IgD-negative memory B cell (primary cell): Measurements from ENCODE around the gene CACNB4. TPM values are rescaled to one million over a fixed set of nuclear protein-coding genes. Genes with fewer than 3 reads are reported as not detected.
A peak's percentile ranks its signal among the peaks of the same experiment; 100 is the strongest.

Experiments used
- H3K27ac Mint-ChIP-seq, 3 donors: one replicate each; pipeline ENCODE4 v1.8.0; 2020 to 2022; ENCODE audit warnings: mild to moderate bottlenecking in 3 of 3, mixed read lengths in 3 of 3, moderate library complexity in 1 of 3
- H3K27me3 Mint-ChIP-seq: one replicate; pipeline ENCODE4 v1.8.0; 2021; ENCODE audit warnings: mixed read lengths
- H3K36me3 Mint-ChIP-seq: one replicate; pipeline ENCODE4 v1.8.0; 2020; ENCODE audit warnings: mild to moderate bottlenecking, mixed read lengths
- H3K4me1 Mint-ChIP-seq, 3 donors: one replicate each; pipeline ENCODE4 v1.8.0; 2020 to 2022; ENCODE audit warnings: mixed read lengths in 3 of 3, mild to moderate bottlenecking in 1 of 3
- H3K4me3 Mint-ChIP-seq, 4 donors: one replicate each; pipeline ENCODE4 v1.8.0; 2020 to 2022; ENCODE audit warnings: mild to moderate bottlenecking in 4 of 4, mixed read lengths in 4 of 4, moderate library complexity in 3 of 4
- H3K9me3 Mint-ChIP-seq, 3 donors: one replicate each; pipeline ENCODE4 v1.8.0; 2020 to 2021; ENCODE audit warnings: mixed read lengths in 3 of 3, mild to moderate bottlenecking in 1 of 3
- polyA plus RNA-seq: library from polyadenylated mRNA; unstranded; fragments of 300-500 nt; fragmentation: Illumina TruSeq; gene quantifications from one replicate; pipeline ENCODE4 v1.2.3, GENCODE V29; 2021

CACNB4 gene
- polyA plus RNA-seq, 1 donor from 2014 or later, result 0.43 TPM

DNA sequence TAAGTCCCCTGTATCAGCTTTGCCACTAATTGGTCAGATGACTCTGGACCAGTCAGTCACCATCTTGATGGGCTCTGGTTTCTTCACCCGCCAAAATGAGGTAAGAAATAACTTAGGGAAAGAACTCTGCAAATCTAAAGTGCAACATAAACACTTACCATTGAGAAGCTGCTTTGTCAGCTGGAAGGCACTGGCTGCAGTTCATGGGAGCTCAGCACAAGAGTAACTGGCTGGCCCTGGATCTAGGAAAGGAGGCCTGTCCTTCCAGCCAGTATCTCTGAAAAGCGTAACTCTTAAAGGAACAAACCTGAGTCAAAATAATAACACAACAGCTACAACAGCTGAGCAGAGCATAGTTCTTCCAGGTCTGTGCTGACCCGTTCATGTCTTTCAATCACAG lies 123.9 kb downstream of the CACNB4 start:
- Mint-ChIP-seq H3K9me3 (no peaks in the 10 kb centered on the region), H3K4me3 (no peak overlapping the region), H3K27me3 (peaks cover 2% of the 10 kb centered on the region), H3K27ac (no peak overlapping the region), H3K4me1 (peaks cover 0 to 2% (median 0%) of the 10 kb centered on the region in 3 donors), H3K36me3 (peaks cover 2% of the 10 kb centered on the region)

DNA sequence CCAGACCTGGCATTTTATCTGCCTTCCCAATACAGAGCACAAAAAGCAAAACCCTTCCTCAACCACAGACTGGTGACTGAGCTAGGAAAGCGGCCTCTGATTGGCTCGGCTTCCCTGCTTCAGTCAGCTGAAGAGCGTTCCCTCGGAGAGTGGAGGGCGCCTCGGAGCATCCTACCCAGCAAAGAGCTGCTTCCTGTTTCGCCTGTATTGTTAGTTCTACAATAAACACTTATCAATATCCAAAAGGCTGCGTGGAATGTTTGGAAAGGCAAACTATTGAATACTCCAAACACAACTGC lies 125.0 kb downstream of the CACNB4 start:
- peaks cover under 1% of the 10 kb centered on the region for H3K36me3 Mint-ChIP-seq
- H3K9me3 Mint-ChIP-seq, result no peaks in the 10 kb centered on the region
- peaks cover 0 to 2% (median 0%) of the 10 kb centered on the region in 3 donors for H3K4me1 Mint-ChIP-seq
- peaks cover 2% of the 10 kb centered on the region for H3K27me3 Mint-ChIP-seq
- H3K27ac Mint-ChIP-seq, result no peak overlapping the region
- no peak overlapping the region for H3K4me3 Mint-ChIP-seq

DNA sequence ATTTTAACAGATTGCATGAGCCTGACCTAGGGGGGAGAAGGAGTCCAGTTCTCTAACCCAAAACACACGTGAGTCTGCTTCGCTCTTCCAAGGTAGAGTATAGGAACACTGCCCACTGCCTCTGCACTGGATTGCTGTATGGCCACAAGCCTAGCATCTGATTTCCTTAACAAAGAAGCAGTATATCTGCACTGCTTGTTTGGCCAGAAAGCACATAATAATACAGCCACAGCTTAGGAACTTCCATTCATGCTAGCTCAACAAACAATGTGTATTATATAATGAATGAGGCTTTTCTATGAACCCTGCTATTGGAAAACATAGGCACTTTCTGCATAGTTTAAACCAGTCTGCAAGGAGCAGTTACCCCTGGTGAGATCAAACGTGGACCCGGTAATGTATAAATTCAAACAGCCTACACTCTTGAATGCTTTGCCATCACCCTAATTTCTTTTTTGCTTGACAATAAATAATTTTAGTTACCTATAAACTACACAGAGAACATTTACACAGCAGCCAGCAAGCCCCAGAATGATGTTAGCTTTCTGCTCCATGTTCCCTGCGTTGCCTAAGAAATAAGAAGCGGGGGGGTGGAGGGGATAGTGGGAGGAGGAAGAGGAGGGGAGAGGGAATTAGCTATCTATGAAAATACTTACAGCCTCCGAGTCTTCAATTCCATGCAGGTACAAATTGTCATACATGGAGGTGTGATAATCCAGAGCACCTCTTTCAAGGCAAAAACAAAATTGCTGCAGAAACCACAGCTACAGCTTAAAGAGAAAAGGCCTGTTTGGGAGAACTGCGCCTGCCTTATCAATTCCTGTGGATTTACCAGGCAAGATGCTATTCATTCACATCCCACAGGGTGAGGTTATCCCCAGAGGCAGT lies 125.6 kb downstream of the CACNB4 start:
- Mint-ChIP-seq H3K4me1 (peaks cover 0 to 2% (median 0%) of the 10 kb centered on the region in 3 donors), H3K9me3 (no peaks in the 10 kb centered on the region), H3K27me3 (peaks cover 2% of the 10 kb centered on the region), H3K4me3 (no peak overlapping the region), H3K36me3 (no peaks in the 10 kb centered on the region), H3K27ac (no peak overlapping the region)

DNA sequence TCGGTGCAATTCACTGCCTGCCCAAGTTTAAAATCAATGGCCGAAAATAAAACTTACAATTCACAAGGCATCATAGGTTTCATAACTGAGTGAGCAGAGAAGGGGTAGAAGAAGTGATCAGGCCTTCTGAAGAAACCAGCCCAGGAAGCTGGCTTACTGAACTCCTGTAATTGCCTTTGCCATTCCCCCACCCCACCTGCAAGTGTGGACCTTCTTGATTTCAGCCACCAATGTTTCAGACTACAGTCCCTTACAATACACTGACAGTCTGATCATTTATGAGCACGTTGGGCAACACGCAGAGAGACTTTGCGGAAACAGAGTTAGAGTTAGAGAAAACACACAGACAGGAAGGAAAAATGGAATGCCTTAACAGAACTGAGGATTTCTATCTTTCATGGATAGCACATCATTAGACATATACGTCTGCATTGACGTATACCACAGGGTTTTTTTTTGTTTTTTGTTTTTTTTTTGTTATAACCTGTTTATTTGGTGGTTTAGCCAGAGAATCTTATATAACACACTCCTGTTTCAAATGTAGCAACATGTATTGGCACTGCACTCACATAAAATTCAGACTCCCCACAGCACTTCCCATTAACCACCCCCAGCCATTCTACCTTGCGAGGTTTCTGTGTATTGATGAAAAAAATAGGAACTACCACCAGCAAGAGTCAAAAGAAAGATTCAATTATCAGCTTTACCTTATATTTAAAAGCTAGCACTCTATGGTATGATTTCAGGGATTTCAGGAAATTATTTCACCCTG lies 126.4 kb downstream of the CACNB4 start:
- Mint-ChIP-seq H3K27me3 (peaks cover 2% of the 10 kb centered on the region), H3K27ac (no peak overlapping the region), H3K36me3 (no peaks in the 10 kb centered on the region), H3K9me3 (no peaks in the 10 kb centered on the region), H3K4me3 (no peak overlapping the region), H3K4me1 (peaks cover 0 to 2% (median 0%) of the 10 kb centered on the region in 3 donors)

DNA sequence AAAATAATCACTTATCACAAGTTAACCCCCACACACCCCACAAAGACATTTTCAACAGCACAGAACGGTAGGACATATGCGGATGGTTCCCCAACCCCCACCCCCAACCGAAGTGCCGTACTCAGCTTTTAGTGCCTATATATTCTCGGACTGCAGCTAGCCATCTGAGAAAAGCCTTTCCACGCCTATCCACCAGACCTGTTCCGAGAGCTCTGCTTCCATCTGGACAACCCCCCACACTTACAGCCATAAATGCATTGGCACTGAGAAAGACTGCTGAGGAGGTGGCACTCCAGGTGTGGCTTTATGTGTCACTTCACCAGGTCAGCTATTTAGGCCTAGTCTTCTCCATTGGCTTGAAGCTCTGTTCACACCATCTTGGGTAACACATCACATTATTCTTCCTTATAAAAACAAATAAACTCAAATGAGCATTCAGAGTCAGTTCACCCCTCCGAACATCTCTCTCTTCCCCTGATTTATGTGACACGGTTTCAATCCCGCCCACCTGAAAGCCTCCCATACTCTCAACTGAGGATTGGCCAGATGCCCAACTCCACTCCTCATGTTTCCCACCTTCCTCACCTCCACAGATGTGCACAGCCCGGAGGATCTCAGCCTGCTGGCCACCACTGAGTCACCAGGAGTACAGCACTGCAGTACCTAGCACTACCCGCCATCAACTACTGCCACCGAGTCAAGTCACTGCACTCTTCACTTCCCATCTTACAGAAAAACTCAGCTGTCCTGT lies 127.4 kb downstream of the CACNB4 start:
- H3K36me3 Mint-ChIP-seq, result no peaks in the 10 kb centered on the region
- H3K4me1 Mint-ChIP-seq, result peaks cover 0 to 2% (median 0%) of the 10 kb centered on the region in 3 donors
- H3K4me3 Mint-ChIP-seq, result no peak overlapping the region
- peaks cover 2% of the 10 kb centered on the region for H3K27me3 Mint-ChIP-seq
- no peak overlapping the region for H3K27ac Mint-ChIP-seq
- H3K9me3 Mint-ChIP-seq, result no peaks in the 10 kb centered on the region

DNA sequence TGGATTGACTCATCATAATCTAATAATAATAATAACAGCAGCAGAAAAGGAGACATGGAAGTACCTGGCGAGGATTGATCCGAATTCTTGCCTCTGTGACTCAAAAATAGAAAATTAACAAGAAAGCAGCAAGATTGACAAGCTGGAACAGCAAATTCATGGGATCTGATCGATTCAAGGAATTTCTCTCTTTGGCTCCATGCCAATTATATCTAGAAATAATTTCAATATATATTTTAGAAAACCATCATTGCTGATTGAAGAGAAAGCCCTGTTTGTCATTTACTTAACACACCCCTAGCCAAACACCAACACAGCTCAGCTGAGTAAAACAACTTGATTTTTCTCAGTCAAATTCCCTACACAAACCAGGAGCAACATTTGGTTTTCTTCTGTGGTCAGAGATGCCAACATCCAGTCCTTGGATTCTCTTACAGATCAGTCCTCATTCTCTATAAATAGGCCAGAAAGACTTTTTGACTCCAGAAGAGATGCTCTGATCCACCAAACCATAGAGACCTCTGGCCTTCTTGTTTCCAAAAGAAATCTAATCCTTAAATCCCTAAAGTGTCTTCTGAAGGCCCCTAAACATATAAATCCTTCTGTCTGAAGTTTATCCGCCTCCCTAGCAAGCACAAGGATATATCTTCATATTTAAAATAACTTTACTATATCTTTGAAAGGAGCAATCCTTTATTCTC lies 129.9 kb downstream of the CACNB4 start:
- Mint-ChIP-seq H3K27ac (no peak overlapping the region), H3K4me1 (peaks cover 0 to 2% (median 0%) of the 10 kb centered on the region in 3 donors), H3K27me3 (peaks cover 2% of the 10 kb centered on the region), H3K36me3 (no peaks in the 10 kb centered on the region), H3K4me3 (no peak overlapping the region), H3K9me3 (no peaks in the 10 kb centered on the region)

DNA sequence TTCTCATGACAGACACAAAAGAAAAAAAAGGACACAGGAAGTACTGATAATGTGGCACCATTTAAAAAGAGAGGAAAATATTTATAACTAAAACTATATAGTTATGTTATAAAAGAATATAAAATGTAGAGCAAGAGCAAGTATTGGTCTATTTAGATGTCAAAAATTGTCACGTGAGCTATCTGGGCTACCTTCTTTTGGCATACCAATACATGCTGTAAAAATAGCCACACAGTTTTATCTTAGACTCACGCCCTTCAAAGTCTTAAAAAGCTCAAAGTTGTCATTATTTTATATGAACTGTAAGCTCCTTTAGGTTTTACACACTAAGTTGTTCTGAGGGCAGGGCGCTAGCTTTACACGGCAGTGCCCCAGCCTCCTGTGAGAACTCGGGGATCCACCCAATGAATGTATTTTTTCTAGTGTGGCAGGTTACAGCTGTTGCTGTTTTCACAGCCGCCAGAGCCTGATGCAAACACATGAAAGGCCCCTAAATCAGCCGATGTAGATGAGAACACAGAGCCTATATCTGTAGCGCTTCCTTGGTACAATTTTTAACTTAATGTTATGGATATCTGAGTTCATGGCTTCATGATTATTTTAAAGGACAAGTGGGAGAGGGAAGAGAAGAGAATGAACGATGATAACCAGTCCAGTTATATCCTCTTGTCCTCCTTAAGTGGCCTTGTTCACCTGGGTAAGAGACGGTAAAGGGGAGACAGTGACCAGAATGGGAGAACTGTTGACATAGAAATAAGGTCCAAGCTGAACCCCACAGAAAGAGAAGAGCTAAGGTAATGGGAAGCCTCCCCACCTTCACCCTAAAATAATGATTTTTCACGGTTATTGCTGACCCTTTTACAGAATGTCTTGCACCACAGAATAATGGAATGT lies 130.8 kb downstream of the CACNB4 start:
- Mint-ChIP-seq H3K27me3 (peaks cover 2% of the 10 kb centered on the region), H3K4me1 (no peaks in the 10 kb centered on the region), H3K36me3 (no peaks in the 10 kb centered on the region), H3K27ac (no peak overlapping the region), H3K4me3 (no peak overlapping the region), H3K9me3 (no peaks in the 10 kb centered on the region)

DNA sequence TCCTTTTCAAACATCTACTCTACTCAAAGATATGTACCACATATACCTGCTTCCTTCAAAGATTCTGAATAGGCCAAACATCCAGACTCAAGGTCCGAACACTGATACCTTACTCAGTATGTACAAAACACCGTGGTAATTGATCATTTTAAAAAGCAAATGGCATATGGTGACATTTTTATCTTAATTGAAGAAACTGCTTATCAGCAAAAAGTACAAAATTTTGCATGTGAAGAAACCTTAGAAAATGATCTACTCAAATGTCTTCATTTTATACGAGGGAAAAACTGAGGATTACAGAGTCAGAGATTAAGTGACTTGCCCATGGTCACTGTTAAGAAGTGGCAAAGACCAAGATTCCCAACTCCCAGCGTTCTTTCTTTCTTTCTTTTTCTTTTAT lies 133.0 kb downstream of the CACNB4 start:
- Mint-ChIP-seq H3K27me3 (peaks cover 8% of the 10 kb centered on the region), H3K4me1 (no peaks in the 10 kb centered on the region), H3K36me3 (no peaks in the 10 kb centered on the region), H3K9me3 (no peaks in the 10 kb centered on the region), H3K4me3 (no peak overlapping the region), H3K27ac (no peak overlapping the region)

DNA sequence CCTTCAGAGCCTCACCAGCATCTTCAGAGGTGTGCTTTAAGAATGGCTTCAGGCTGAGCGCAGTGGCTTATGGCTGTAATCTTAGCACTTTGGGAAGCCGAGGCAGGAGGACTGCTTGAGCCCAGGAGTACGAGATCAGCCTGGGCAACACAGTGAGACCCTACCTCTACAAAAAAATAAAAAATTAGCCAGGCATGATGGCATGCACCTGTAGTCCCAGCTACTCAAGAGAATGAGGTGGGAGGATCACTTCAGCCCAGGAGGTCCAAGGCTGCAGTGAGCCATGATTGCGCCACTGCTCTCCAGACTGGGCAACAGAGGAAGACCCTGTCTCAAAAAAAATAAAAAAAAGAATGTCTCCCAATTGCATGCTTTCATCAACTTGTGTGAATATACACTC lies 137.3 kb downstream of the CACNB4 start:
- H3K36me3 Mint-ChIP-seq, result peaks cover 2% of the 10 kb centered on the region
- no peak overlapping the region for H3K4me3 Mint-ChIP-seq

DNA sequence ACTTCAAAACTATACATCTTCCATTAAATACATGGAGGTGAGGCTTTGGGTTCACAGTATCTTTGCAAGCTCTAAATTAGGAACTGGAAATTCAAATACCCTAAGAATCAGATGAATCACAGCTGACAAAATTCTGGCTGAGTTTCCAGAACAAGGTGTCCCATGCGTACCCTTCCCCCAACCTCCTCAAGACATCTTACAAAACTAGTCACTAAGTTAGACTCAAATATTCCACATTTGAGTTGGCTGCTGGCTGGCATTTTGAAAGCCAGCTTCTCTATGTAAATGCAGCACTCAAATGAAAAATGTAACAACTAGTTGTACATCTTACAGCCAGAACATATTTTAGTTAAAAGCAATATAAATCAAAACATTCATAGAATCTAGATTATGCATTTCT lies 139.6 kb downstream of the CACNB4 start:
- Mint-ChIP-seq H3K36me3 (peaks cover 2% of the 10 kb centered on the region), H3K27me3 (peaks cover 13% of the 10 kb centered on the region), H3K27ac (no peak overlapping the region), H3K4me1 (peaks cover 0 to 2% (median 0%) of the 10 kb centered on the region in 3 donors), H3K4me3 (no peak overlapping the region), H3K9me3 (no peaks in the 10 kb centered on the region)

More for the DNA sequence above, 137.3 kb downstream of the CACNB4 start:
- no peaks in the 10 kb centered on the region for H3K9me3 Mint-ChIP-seq
- H3K27ac Mint-ChIP-seq, result no peak overlapping the region
- H3K4me1 Mint-ChIP-seq, result no peaks in the 10 kb centered on the region
- peaks cover 10% of the 10 kb centered on the region for H3K27me3 Mint-ChIP-seq

DNA sequence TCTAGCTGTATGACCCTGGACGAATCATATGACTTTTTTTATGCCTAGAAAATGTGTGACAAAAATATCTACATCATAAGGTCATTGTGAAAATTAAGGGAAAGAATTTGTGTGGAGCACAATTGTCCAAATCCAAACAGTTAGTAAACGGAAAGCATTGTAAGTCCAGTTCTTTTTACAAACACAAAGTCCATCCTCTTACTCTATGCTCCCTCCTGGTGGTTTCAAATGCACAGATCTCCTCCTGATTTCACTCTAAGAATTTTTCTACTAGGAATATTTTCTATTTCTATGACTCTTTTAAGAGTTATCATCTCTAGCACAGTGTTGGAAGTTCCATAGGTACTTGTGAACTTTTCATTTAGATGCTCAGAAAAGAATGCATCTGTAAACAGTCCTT lies 145.4 kb downstream of the CACNB4 start:
- Mint-ChIP-seq H3K9me3 (peaks cover 0 to 5% (median 0%) of the 10 kb centered on the region in 3 donors), H3K27ac (no peak overlapping the region), H3K27me3 (peaks cover 8% of the 10 kb centered on the region), H3K4me1 (peaks cover 0 to 2% (median 0%) of the 10 kb centered on the region in 3 donors), H3K4me3 (no peak overlapping the region), H3K36me3 (no peaks in the 10 kb centered on the region)

DNA sequence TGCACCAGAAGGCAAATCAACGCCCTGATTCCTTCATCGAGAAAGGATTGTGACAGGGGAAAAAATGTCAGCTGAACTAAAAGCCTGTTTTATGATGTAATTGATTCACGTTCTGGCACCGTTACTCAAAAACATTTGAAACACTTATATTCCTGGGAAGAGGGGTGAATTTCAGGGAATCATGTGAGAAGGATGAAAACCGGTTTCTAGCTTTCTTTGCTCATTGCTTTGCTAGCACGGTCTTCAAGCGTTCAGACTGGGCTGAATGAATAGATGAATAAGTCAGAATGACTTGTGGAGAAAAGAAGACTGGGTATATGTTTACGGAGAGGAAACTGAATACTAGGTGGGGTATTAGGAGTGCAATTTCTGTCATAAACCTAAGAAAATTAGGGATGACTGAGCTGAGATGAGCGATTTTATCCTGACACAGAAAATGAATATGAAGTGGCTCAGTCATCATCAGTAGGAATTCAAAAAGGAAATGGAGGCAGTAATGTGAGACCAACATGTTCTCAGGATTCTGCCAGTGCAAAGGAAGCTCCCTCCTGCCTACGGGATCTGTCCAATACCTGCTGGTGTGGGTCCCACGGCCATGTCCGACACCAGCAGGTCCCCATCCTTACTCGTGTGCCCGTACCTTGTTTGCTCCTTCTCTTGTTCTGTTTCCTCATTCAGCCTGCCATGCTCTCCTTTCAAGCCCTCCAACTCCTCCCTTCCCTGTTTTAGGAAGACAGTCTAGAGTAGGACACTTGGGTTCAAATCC lies 146.0 kb downstream of the CACNB4 start:
- H3K9me3 Mint-ChIP-seq, result peaks cover 0 to 5% (median 0%) of the 10 kb centered on the region in 3 donors
- H3K4me3 Mint-ChIP-seq, result no peak overlapping the region
- no peaks in the 10 kb centered on the region for H3K36me3 Mint-ChIP-seq
- H3K27me3 Mint-ChIP-seq, result peaks cover 8% of the 10 kb centered on the region
- peaks cover under 1 to 2% (median under 1%) of the 10 kb centered on the region in 3 donors for H3K4me1 Mint-ChIP-seq
- no peak overlapping the region for H3K27ac Mint-ChIP-seq

DNA sequence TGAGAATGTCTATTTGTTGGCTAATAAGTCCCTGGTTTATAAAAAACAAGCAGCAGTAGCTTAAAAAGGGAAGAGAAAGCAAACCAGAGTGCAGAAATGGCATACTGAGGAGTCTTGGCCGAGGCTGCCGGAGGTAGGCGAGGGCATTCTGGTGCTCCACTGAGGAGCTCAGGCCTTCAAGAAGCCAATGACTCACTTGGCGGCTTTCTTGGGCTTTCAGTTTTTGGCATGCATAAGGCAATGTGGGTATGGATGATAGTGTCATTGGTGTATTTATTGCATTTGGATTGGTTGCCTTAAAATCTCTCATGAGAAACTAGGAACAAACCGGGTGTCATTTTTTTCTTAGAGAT lies 151.1 kb downstream of the CACNB4 start:
- Mint-ChIP-seq H3K9me3 (peaks cover 0 to 9% (median 2%) of the 10 kb centered on the region in 3 donors), H3K27me3 (peaks cover 6% of the 10 kb centered on the region), H3K4me3 (peak overlapping the region in 3 of 4 donors; percentile 54 to 75 (median 55)), H3K4me1 (peaks cover 3 to 8% (median 7%) of the 10 kb centered on the region in 3 donors), H3K36me3 (no peaks in the 10 kb centered on the region), H3K27ac (no peak overlapping the region)
